DOHH2 (cell line): ENCODE measurements around the gene KHDRBS2.

Experiments used
- CTCF ChIP-seq: fragments of 200-600 bp; sonication (generic); IDR thresholded peaks from one replicate; pipeline ENCODE4 v1.5.1; 2014; ENCODE audit warnings: antibody characterized with exemption, mild to moderate bottlenecking, low read depth, low read length; ENCODE audit not compliant: poor library complexity, severe bottlenecking
- EZH2phosphoT487 ChIP-seq: fragments of 200-600 bp; sonication (generic); IDR thresholded peaks from 2 replicates; pipeline ENCODE4 v1.6.1; 2017; ENCODE audit warnings: borderline replicate concordance, mild to moderate bottlenecking, antibody characterized with exemption, low read length, moderate library complexity, mixed read lengths

GRCh38 chr6:61809004-61809595, 476.9 kb downstream of the KHDRBS2 start:
- TF ChIP-seq CTCF, result peak; percentile 58
- no peak for TF ChIP-seq EZH2phosphoT487
